ENCODE results near the gene AGXT.

Gene AGXT

GRCh38 chr2:240916571-240917008, 48.0 kb downstream of the AGXT start:
- DNase-seq (ENCODE audit: low spot score): peak; percentile 69

DNA sequence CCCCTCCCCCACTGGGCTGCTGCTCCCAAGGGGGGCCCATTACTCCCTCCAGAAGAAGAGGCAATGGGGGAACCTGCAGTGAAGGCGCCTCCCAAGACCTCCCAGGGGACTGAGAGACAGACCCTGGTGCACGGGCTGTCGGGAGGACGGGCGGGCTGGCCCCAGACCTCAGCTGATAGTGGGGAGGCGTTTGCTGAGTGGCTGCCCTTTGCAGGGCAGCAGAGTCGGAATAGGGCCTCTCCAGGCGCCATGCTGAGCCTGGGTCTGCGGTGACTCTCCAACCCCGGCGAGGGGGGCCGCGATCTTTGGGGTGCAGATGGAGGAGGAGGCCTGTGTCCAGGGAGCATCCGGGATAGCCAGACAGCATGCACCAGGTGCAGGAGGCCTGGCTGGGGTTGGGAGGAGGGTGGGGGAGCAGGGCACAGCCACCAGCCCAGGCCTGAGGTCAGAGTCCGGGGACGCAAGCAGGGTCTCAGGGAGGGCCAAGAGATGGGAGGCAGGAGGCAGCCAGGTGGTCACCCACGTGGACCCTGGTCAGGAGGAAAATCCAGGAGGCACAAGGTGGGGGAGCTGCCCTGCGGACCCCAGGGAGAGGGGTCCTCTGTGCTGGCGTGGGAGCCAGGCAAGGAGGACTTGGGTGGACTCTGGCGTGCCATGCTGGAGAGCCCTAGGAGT, 48.5 kb downstream of the AGXT start:
- DNase-seq (ENCODE audit: low spot score): peak; percentile 43

- peak; percentile 43 for DNase-seq (ENCODE audit: low spot score)
Observed at GRCh38 chr2:240917684-240918257, 49.1 kb downstream of the AGXT start.

DNA sequence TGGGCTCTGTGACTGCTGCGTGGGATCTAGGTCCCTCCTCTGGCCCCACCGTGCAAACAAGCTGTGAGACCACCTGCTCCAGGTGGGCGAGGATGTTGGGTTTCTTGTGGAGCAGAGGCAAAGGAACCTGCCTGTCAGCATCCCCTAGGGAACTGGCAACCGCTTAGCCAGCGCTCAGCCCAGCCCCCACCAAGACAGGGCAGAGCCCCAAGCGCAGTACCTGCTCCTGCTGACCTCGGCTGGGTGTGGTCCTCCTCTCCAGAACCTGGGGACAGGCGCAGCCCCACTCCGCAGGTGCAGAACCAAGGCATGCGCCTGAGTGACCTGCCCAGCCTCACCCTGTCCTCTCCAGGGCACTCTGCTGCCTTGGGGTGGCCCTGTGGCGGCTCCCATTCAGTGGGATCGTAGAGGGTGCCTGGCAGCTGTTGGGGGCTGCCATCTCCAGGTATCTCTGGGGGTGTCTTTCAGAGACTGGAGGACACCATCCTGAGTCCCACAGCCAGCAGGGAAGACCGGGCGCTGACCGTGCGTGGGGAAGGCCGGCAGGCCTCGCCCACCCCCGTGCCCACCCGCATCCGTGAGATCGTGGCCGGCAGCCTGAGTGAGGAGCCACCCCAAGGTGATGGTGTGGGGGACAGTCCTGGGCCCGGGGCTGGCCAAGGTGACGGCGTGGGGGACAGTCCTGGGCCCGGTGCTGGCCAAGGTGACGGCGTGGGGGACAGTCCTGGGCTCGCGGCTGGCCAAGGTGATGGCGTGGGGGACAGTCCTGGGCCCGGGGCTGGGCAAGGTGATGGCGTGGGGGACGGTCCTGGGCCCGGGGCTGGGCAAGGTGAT, 49.9 kb downstream of the AGXT start:
- DNase-seq (ENCODE audit: low spot score): peak; percentile 43

DNA sequence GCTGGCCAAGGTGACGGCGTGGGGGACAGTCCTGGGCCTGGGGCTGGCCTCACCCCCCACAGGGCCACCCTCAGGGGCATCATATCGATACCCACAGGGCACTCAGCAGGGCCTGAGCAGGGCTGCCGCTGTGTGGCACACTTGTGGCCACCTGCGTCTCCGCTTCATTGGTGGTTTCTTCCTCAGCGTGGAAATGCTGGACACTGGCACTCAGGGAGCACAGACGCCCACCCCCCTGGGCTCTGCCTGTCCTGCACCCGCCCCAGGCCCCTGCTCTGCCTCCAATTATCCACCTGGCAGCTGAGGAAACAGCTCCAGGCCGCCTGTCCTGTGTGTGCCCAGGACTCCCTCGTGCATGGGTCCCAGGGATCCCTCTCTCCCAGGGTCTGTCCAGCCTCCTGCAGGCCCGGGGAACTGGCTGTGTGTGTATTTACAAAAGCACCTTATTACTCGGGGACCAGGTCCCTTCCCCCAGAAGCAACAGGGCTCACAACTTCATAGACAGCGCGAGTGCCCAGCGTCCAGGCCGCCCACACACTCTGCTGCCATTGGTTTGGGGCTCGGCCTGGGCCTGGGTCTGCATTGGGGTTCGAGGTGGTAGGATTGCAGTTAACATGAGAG, 50.6 kb downstream of the AGXT start:
- DNase-seq (ENCODE audit: low spot score): peak; percentile 45

GRCh38 chr2:240919786-240920782, 51.5 kb downstream of the AGXT start:
- DNase-seq (ENCODE audit: low spot score): peak; percentile 44

DNA sequence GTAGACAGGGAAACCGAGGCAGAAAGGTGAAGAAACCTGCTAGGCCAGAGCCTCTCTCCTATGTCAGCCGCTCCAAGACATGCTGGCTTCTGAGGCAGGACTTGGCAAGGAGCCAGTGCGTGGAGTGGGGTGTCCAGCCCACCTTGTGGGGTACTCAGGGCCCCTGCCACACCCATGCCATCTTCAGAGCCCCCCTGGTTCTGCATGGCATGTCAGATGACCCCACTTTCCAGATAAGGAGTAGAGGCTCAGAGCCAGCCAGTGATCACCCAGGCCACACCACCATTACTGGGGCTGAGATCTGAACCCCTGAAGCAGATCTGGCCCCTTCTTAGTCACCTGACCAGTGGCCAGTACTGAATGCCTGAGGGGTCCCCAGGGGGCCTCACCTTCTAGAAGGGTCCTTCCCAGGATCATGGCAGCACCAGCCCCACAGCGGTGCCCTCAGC, 52.2 kb downstream of the AGXT start:
- no peak for DNase-seq (ENCODE audit: low spot score)

GRCh38 chr2:240921311-240921994, 52.8 kb downstream of the AGXT start:
- DNase-seq (ENCODE audit: low spot score): no peak

- no peak for DNase-seq (ENCODE audit: low spot score)
Observed at GRCh38 chr2:240921995-240922244, 53.3 kb downstream of the AGXT start.

DNA sequence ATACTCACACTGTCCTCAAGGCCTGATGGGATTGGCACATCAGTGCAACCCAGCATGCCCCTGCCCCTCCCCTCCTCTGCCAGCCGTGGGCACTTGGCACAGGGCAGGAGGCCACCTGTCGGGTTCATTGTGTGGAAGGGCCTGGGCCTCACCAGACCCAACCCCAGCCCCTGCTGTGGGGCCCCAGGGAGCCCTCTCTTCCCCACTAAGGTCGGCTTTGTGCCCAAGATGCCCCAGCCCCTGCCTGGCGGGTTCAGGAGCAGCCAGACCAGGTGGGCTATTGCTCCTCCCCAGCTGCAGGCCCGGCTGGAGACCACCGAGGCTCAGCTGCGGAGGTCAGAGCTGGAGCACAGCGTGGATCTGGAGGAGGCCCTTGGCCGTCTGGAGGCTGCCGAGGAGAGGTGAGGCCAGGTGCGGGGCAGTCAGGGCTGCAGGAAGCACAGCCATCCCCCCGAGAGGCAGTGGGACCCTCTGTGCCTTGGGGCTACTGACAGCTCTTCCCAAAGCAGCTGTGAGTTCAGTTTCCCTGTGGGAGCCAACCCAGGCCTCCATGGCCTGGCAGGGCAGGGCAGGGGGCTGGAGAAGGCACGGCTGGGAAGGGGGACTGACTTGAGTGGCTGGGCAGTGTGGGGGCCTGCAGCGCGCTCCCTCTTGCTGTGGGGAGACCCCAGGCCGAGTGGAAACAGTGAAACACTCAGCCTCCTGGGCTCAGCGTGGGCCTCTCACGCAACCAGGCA, 53.8 kb downstream of the AGXT start:
- no peak for DNase-seq (ENCODE audit: low spot score)

DNA sequence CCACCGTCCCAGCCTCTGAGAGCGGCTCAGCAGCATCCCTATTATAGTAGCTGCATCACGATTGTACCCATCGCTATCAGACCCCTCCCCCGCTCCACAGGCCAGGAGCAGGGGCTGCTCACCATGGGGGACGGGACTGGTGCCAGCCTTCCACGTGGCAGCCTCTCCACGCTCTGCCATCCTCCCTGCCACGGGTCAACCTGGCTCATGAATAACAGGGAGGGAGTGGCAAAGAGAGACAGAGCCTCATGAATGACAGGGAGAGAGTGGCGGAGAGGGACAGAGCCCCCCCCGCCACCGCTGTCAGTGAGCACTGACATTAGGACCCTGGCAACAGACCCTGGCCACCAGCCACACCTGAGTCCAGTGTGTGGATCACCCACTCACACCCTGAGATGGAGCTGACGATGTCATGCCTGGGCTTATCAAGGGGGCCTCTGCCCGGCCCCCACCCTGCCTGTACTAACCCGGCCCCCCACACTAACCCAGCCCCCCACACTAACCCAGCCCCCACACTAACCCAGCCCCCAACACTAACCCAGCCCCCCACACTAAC, 54.4 kb downstream of the AGXT start:
- no peak for DNase-seq (ENCODE audit: low spot score)

DNA sequence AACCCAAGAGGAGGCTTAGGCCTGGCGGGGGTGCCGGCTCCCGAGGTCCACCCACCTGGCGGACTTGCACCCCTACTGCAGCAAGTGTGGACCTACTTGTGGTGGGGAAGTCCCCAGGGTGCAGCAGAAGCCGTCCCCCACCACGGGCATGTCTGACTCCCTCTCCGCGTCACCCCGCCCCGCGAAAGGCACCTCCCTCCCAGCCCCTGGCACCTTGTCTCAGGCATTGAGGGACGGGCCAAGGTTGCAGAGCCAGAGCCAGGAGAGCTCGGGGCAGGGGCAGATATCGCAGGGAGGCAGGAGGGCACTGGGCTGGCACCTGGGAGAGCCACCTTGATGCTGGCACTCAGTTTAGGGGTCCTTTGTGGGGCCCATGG, 56.6 kb downstream of the AGXT start:
- peak; percentile 45 for DNase-seq (ENCODE audit: low spot score)

GRCh38 chr2:240925568-240926515, 57.2 kb downstream of the AGXT start:
- no peak for DNase-seq (ENCODE audit: low spot score)

DNA sequence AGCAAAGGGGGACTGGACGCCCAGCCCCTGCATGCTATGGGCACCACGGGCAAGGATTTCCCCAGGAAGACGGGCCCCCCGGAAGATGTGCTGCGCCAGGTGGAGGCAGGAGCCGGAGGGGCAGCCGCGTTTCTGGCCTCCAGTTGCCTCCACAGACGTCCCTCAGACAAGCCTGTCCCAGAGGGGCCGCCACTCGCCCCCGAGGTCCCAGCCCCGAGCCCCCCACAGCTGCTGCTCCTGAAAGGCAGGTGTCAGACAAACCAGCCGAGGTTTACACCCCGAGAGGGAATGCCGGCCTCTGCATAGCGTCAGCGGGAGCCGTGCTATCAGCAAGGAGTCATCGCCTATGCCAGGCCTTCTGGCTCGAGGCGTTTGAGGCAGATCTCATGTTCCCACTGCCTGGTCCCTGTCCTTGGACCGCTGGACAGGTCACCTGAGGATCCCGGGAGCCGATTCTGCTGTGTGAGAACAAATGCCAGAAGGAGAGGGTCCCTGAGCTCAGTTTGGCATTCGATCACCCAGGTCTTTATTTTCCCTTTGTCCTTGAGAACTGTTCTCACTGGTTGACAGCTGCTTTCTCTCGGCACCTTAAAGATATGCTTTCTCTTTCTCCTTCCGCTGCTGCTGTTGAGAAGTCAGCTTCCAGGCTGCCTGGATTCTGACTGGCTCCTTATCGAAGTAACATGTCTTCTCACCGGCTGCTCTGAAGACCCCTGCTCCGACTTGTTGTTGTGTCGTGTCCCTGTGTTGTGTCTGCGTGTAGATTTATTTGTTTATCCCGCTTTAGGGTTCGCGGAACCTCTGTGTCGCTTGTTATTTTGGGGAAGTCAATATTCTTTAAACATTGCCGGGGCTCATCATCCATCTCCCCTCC, 58.1 kb downstream of the AGXT start:
- peak; percentile 49 for DNase-seq (ENCODE audit: low spot score)

DNA sequence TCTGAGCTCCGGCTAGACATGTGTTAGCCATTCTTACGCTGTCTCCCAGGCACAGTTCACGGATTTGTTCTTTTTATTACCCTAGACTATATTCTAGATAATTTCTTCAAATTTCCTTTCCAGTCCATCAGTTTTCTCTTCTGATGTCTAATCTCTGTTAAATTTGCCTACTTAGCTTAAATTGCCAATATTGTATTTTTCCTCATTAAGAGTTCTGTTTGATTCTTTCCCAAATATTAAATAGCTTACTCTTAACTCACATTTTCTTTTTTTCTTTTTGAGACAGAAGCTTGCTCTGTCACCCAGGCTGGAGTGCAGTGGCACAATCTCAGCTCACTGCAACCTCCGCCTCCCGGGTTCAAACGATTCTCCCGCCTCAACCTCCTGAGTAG, 58.8 kb downstream of the AGXT start:
- DNase-seq (ENCODE audit: low spot score): no peak

- DNase-seq (ENCODE audit: low spot score): peak; percentile 34
Observed at GRCh38 chr2:240928476-240929363, 60.1 kb downstream of the AGXT start.
